ENCODE measurements around the gene C5.

- TF ChIP-seq, protein P1, sequence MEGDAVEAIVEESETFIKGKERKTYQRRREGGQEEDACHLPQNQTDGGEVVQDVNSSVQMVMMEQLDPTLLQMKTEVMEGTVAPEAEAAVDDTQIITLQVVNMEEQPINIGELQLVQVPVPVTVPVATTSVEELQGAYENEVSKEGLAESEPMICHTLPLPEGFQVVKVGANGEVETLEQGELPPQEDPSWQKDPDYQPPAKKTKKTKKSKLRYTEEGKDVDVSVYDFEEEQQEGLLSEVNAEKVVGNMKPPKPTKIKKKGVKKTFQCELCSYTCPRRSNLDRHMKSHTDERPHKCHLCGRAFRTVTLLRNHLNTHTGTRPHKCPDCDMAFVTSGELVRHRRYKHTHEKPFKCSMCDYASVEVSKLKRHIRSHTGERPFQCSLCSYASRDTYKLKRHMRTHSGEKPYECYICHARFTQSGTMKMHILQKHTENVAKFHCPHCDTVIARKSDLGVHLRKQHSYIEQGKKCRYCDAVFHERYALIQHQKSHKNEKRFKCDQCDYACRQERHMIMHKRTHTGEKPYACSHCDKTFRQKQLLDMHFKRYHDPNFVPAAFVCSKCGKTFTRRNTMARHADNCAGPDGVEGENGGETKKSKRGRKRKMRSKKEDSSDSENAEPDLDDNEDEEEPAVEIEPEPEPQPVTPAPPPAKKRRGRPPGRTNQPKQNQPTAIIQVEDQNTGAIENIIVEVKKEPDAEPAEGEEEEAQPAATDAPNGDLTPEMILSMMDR (conservative IDR thresholded peaks at IDR 0.05; ENCODE audit: low read depth in 2 of 2), result no peak
- no peak for TF ChIP-seq EZH2 (IDR thresholded peaks at IDR 0.05; ENCODE audit: low read depth, unreplicated experiment)
- TF ChIP-seq, protein P2, sequence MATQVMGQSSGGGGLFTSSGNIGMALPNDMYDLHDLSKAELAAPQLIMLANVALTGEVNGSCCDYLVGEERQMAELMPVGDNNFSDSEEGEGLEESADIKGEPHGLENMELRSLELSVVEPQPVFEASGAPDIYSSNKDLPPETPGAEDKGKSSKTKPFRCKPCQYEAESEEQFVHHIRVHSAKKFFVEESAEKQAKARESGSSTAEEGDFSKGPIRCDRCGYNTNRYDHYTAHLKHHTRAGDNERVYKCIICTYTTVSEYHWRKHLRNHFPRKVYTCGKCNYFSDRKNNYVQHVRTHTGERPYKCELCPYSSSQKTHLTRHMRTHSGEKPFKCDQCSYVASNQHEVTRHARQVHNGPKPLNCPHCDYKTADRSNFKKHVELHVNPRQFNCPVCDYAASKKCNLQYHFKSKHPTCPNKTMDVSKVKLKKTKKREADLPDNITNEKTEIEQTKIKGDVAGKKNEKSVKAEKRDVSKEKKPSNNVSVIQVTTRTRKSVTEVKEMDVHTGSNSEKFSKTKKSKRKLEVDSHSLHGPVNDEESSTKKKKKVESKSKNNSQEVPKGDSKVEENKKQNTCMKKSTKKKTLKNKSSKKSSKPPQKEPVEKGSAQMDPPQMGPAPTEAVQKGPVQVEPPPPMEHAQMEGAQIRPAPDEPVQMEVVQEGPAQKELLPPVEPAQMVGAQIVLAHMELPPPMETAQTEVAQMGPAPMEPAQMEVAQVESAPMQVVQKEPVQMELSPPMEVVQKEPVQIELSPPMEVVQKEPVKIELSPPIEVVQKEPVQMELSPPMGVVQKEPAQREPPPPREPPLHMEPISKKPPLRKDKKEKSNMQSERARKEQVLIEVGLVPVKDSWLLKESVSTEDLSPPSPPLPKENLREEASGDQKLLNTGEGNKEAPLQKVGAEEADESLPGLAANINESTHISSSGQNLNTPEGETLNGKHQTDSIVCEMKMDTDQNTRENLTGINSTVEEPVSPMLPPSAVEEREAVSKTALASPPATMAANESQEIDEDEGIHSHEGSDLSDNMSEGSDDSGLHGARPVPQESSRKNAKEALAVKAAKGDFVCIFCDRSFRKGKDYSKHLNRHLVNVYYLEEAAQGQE (IDR thresholded peaks at IDR 0.05; ENCODE audit: unreplicated experiment), result no peak
Observed at GRCh38 chr9:120948824-120949223, 101.3 kb downstream of the C5 start.

Data from GM23338 (cell line).